Chondrocyte (in vitro differentiated cells): ENCODE results near the gene TMEM33. TPM values are rescaled to one million over a fixed set of nuclear protein-coding genes. Genes with fewer than 3 reads are reported as not detected.

Source experiments
- DNase-seq: peaks from one replicate; pipeline ENCODE4 v3.0.0; 2021; ENCODE audit warnings: mixed read lengths, low spot score
- H3K27ac Mint-ChIP-seq: one replicate; pipeline ENCODE4 v1.8.0; 2021; ENCODE audit warnings: mild to moderate bottlenecking, moderate library complexity, mixed read lengths; ENCODE audit not compliant: unreplicated experiment
- H3K27me3 Mint-ChIP-seq: 2 replicates; pipeline ENCODE4 v1.8.0; 2021; ENCODE audit warnings: low read depth, mixed read lengths
- H3K36me3 Mint-ChIP-seq: 2 replicates; pipeline ENCODE4 v1.8.0; 2021; ENCODE audit warnings: low read depth, mixed read lengths
- H3K4me1 Mint-ChIP-seq: 2 replicates; pipeline ENCODE4 v1.8.0; 2021; ENCODE audit warnings: low read depth, mild to moderate bottlenecking, mixed read lengths
- H3K4me3 Mint-ChIP-seq: one replicate; pipeline ENCODE4 v1.8.0; 2021; ENCODE audit warnings: mild to moderate bottlenecking, moderate library complexity, mixed read lengths; ENCODE audit not compliant: unreplicated experiment
- H3K9me3 Mint-ChIP-seq: 2 replicates; pipeline ENCODE4 v1.8.0; 2021; ENCODE audit warnings: low read depth, mixed read lengths
- CTCF ChIP-seq: fragments of 200-600 bp; sonication (generic); IDR thresholded peaks from 2 replicates; pipeline ENCODE4 v1.5.0; 2021; ENCODE audit warnings: antibody characterized with exemption, mild to moderate bottlenecking, moderate library complexity
- total RNA-seq: library from RNA; stranded (reverse); gene quantifications from 3 replicates; pipeline ENCODE4 v1.2.1, GENCODE V29; 2021

TMEM33 gene
- total RNA-seq, 1 donor from 2014 or later, result 49.9 TPM

GRCh38 chr4:41985151-41985550, 49.9 kb downstream of the TMEM33 start:
- Mint-ChIP-seq H3K27ac (no peak overlapping the region), H3K4me1 (peaks cover 9% of the 10 kb centered on the region), H3K27me3 (no peaks in the 10 kb centered on the region), H3K9me3 (no peaks in the 10 kb centered on the region), H3K4me3 (no peak overlapping the region), H3K36me3 (no peaks in the 10 kb centered on the region)
- no peak for DNase-seq
- no peak for TF ChIP-seq CTCF

- Mint-ChIP-seq H3K4me1 (peaks cover 28% of the 10 kb centered on the region), H3K27me3 (no peaks in the 10 kb centered on the region), H3K36me3 (no peaks in the 10 kb centered on the region), H3K27ac (peak overlapping the region; percentile 86), H3K4me3 (peak overlapping the region; percentile 86), H3K9me3 (no peaks in the 10 kb centered on the region)
- DNase-seq, result no peak
- TF ChIP-seq CTCF, result no peak
Observed at GRCh38 chr4:41989994-41990364, 54.8 kb downstream of the TMEM33 start.

DNA sequence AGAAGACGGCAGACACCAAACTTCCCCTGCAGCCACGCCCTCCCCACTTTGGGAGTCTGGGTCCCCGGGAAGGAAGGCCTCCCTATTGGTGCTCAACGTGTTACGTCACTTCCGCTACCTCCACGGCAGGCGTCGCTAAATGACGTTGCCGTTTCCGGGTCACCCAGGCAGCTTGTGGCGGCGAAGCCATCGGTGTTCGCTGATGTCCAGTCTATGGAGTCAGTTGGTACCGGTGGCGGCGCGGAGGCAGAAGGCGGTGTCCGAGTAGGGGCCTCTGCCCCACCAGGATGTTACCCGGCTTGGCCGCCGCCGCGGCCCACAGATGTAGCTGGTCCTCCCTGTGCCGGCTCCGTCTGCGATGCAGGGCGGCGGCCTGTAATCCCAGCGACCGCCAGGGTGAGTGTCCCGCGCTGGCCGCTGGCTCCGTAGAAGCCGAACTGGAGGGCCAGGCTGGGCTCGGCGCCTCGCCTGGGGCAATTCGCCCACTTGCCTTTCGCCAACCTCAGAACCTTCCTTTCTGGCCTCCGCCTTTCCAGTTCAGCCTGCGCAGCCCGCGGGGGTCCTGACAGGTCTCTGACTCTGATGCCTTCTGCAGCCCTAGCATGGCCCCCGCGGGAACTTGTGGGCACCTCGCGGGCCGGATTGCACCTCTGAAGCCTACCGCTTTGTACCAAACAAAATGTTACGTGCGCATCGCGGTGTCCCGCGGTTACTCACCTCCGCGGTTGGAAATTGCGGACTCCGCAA, 55.3 kb downstream of the TMEM33 start, which contains the start of gene SLC30A9:
Gene SLC30A9 (plus strand): TSS at position 166 of the 747 bp plus-strand sequence. CDS start 122 bp downstream, at position 288.
- Mint-ChIP-seq H3K4me1 (peaks cover 30% of the 10 kb centered on the region), H3K36me3 (no peaks in the 10 kb centered on the region), H3K27ac (peak within 1 kb of the TSS; percentile 86), H3K9me3 (no peaks in the 10 kb centered on the region), H3K4me3 (peak within 1 kb of the TSS; percentile 86), H3K27me3 (no peaks in the 10 kb centered on the region)
- peak; percentile 95 for DNase-seq
- peak; percentile 75 for TF ChIP-seq CTCF

- H3K4me3 Mint-ChIP-seq, result peak overlapping the region; percentile 86
- no peaks in the 10 kb centered on the region for H3K36me3 Mint-ChIP-seq
- no peak overlapping the region for H3K27ac Mint-ChIP-seq
- no peak for DNase-seq
- H3K4me1 Mint-ChIP-seq, result peaks cover 30% of the 10 kb centered on the region
- H3K9me3 Mint-ChIP-seq, result no peaks in the 10 kb centered on the region
- TF ChIP-seq CTCF, result no peak
- H3K27me3 Mint-ChIP-seq, result no peaks in the 10 kb centered on the region
Observed at GRCh38 chr4:41991916-41992767, 56.9 kb downstream of the TMEM33 start.
